Astrocyte of the cerebellum (primary cell): ENCODE measurements around the gene SRGAP2C.
"Not testable (repeated sequence)": the region's sequence is repeated elsewhere in the genome, so short reads cannot be mapped to it uniquely, and the experiment has no call there.

Source experiments
- DNase-seq: peaks from one replicate; pipeline ENCODE4 v3.0.0-alpha.2; 2011; ENCODE audit warnings: low read depth
- H3K4me3 ChIP-seq: 2 replicates; pipeline ENCODE4 v1.5.1; 2011; ENCODE audit warnings: mild to moderate bottlenecking, low read depth, low read length, moderate library complexity
- in situ Hi-C: cut with HindIII; loops from 2 replicates; pipeline ENCODE4 v1.10.0; 2017; ENCODE audit warnings: low sequenced_read_pairs

Gene SRGAP2C

GRCh38 chr1:121292590-121292989, 107.8 kb downstream of the SRGAP2C start:
- in situ Hi-C loops, H3K4me3 ChIP-seq, DNase-seq: not testable (repeated sequence)

- DNase-seq, in situ Hi-C loops, H3K4me3 ChIP-seq: not testable (repeated sequence)
These were observed 108.8 kb downstream of the SRGAP2C start for GRCh38 chr1:121293263-121294204.

GRCh38 chr1:121294205-121294570, 109.4 kb downstream of the SRGAP2C start:
- H3K4me3 ChIP-seq, DNase-seq, in situ Hi-C loops: not testable (repeated sequence)

- DNase-seq, in situ Hi-C loops, H3K4me3 ChIP-seq: not testable (repeated sequence)
These were observed 111.8 kb downstream of the SRGAP2C start for GRCh38 chr1:121296563-121296962.

GRCh38 chr1:121298529-121298928, 113.8 kb downstream of the SRGAP2C start:
- H3K4me3 ChIP-seq, in situ Hi-C loops, DNase-seq: not testable (repeated sequence)

- H3K4me3 ChIP-seq, DNase-seq, in situ Hi-C loops: not testable (repeated sequence)
These were observed 114.9 kb downstream of the SRGAP2C start for GRCh38 chr1:121299514-121300149.

- H3K4me3 ChIP-seq, in situ Hi-C loops, DNase-seq: not testable (repeated sequence)
These were observed 117.1 kb downstream of the SRGAP2C start for GRCh38 chr1:121301876-121302275.

GRCh38 chr1:121307759-121308158, 123.0 kb downstream of the SRGAP2C start:
- in situ Hi-C loops, H3K4me3 ChIP-seq, DNase-seq: not testable (repeated sequence)

- H3K4me3 ChIP-seq, DNase-seq, in situ Hi-C loops: not testable (repeated sequence)
These were observed 130.7 kb downstream of the SRGAP2C start for GRCh38 chr1:121315509-121315908.

- H3K4me3 ChIP-seq, in situ Hi-C loops, DNase-seq: not testable (repeated sequence)
These were observed 131.3 kb downstream of the SRGAP2C start for GRCh38 chr1:121316081-121316480.

GRCh38 chr1:121317491-121318468, 133.0 kb downstream of the SRGAP2C start:
- in situ Hi-C loops, DNase-seq: not testable (repeated sequence)

GRCh38 chr1:121318687-121319086, 133.9 kb downstream of the SRGAP2C start:
- DNase-seq, in situ Hi-C loops: not testable (repeated sequence)

More at GRCh38 chr1:121317491-121318468, 133.0 kb downstream of the SRGAP2C start:
- not testable (repeated sequence) for H3K4me3 ChIP-seq

GRCh38 chr1:121321660-121322059, 136.9 kb downstream of the SRGAP2C start:
- H3K4me3 ChIP-seq, in situ Hi-C loops, DNase-seq: not testable (repeated sequence)

More at GRCh38 chr1:121318687-121319086, 133.9 kb downstream of the SRGAP2C start:
- not testable (repeated sequence) for H3K4me3 ChIP-seq

- in situ Hi-C loops, H3K4me3 ChIP-seq: not testable (repeated sequence)
These were observed 140.0 kb downstream of the SRGAP2C start for GRCh38 chr1:121324726-121325125.

GRCh38 chr1:121332141-121332540, 147.4 kb downstream of the SRGAP2C start:
- in situ Hi-C loops, DNase-seq: not testable (repeated sequence)

More at GRCh38 chr1:121324726-121325125, 140.0 kb downstream of the SRGAP2C start:
- not testable (repeated sequence) for DNase-seq

GRCh38 chr1:121332599-121333562, 148.1 kb downstream of the SRGAP2C start:
- H3K4me3 ChIP-seq, DNase-seq, in situ Hi-C loops: not testable (repeated sequence)

More at GRCh38 chr1:121332141-121332540, 147.4 kb downstream of the SRGAP2C start:
- H3K4me3 ChIP-seq, result not testable (repeated sequence)
